HCT116 (cell line): ENCODE results near the gene CDK10. TPM values are rescaled to one million over a fixed set of nuclear protein-coding genes. Genes with fewer than 3 reads are reported as not detected.

Experiments
- ATAC-seq: fragments of 200-7000 bp; cut with Tn5 transposase; 2 replicates; pipeline ENCODE4 v1.9.1; 2020; ENCODE audit warnings: mild to moderate bottlenecking, moderate library complexity
- BruUV-seq: library from RNA; stranded (reverse); fragments of 400-500 nt; replicated peaks from 2 replicates; lab custom pipeline; 2021; lab: Mats Ljungman, UMichigan
- CTCF ChIA-PET: fragments of 300-600 bp; sonication (Branson Sonifier 250); formaldehyde crosslinking; loops from one replicate; lab custom pipeline; 2021; ENCODE audit warnings: antibody characterized with exemption; lab: Charles Lee
- POLR2A ChIA-PET: fragments of 300-600, 350-600 bp; sonication (Branson Sonifier 250); formaldehyde crosslinking; loops from one replicate; lab custom pipeline; 2021; ENCODE audit warnings: antibody characterized with exemption; lab: Charles Lee
- RAD21 ChIA-PET, 2 experiments: fragments of 300-600 bp; sonication (Branson Sonifier 250); formaldehyde crosslinking; loops; one replicate each; lab custom pipeline; 2023; ENCODE audit warnings: low total read pairs in 2 of 2; ENCODE audit not compliant: uncharacterized antibody in 2 of 2, unreplicated experiment in 2 of 2, low non-redundant PET in 1 of 2; lab: Charles Lee
- DNase-seq: peaks from one replicate; pipeline ENCODE4 v3.0.0-alpha.2; 2010; ENCODE audit warnings: low read depth, low spot score
- H2AFZ ChIP-seq: fragments of 200-600 bp; shearing (Covaris generic), sonication (generic); 2 replicates; pipeline ENCODE4 v1.6.1; 2017; ENCODE audit warnings: low read depth, mixed run types, mixed read lengths, antibody characterized with exemption, low read length; ENCODE audit not compliant: poor library complexity, severe bottlenecking
- H3K27ac ChIP-seq: 2 replicates; pipeline ENCODE4 v1.5.1; 2012; ENCODE audit warnings: low read depth, low read length
- H3K27me3 ChIP-seq: fragments of 200-600 bp; sonication (generic); 2 replicates; pipeline ENCODE4 v1.6.1; 2016; ENCODE audit warnings: mixed run types, low read length, mixed read lengths; ENCODE audit not compliant: insufficient read depth
- H3K36me3 ChIP-seq, 2 experiments: fragments of 200-500 bp in 1 of 2; fragments of 200-600 bp in 1 of 2; sonication (Bioruptor generic) in 1 of 2; sonication (generic) in 1 of 2; 2 replicates each; pipeline versions ENCODE4 v1.5.1 to v1.6.1; 2014 to 2016; ENCODE audit warnings: low read length in 2 of 2, inconsistent platforms in 1 of 2, mixed read lengths in 1 of 2, mixed run types in 1 of 2; ENCODE audit not compliant: insufficient read depth in 2 of 2, control insufficient read depth in 1 of 2
- H3K4me1 ChIP-seq, 2 experiments: fragments of 200-600 bp in 1 of 2; sonication (generic) in 1 of 2; 2 replicates each; pipeline versions ENCODE4 v1.5.1 to v1.6.1; 2012 to 2017; ENCODE audit warnings: low read length in 2 of 2, inconsistent platforms in 1 of 2, mild to moderate bottlenecking in 1 of 2, mixed read lengths in 1 of 2, mixed run types in 1 of 2, moderate library complexity in 1 of 2; ENCODE audit not compliant: insufficient read depth in 2 of 2, control insufficient read depth in 1 of 2
- H3K4me2 ChIP-seq: fragments of 200-600 bp; sonication (generic); 2 replicates; pipeline ENCODE4 v1.6.1; 2017; ENCODE audit warnings: mixed run types, low read length, mixed read lengths
- H3K4me3 ChIP-seq, 2 experiments: fragments of 200-600 bp in 1 of 2; sonication (generic) in 1 of 2; replicated peaks in 1 of 2; 2 replicates each; pipeline ENCODE4 v1.5.1; 2011 to 2016; ENCODE audit warnings: low read length in 2 of 2, control low read depth in 1 of 2, low read depth in 1 of 2, mild to moderate bottlenecking in 1 of 2, mixed read lengths in 1 of 2, mixed run types in 1 of 2
- H3K79me2 ChIP-seq: fragments of 200-600 bp; sonication (generic); 2 replicates; pipeline ENCODE4 v1.6.1; 2017; ENCODE audit warnings: mild to moderate bottlenecking, mixed run types, low read length, moderate library complexity, mixed read lengths; ENCODE audit not compliant: insufficient read depth
- H3K9ac ChIP-seq: fragments of 200-600 bp; sonication (generic); 2 replicates; pipeline ENCODE4 v1.6.1; 2016; ENCODE audit warnings: low read length, mixed read lengths
- H3K9me2 ChIP-seq: fragments of 200-600 bp; sonication (generic), shearing (Covaris generic); 2 replicates; pipeline ENCODE4 v1.6.1; 2017; ENCODE audit warnings: mixed run types, mild to moderate bottlenecking, moderate library complexity; ENCODE audit not compliant: insufficient read depth
- H3K9me3 ChIP-seq, 2 experiments: fragments of 200-500 bp in 1 of 2; fragments of 200-600 bp in 1 of 2; sonication (Bioruptor generic) in 1 of 2; sonication (generic) in 1 of 2; 2 replicates each; pipeline ENCODE4 v1.6.1; 2014 to 2017; ENCODE audit warnings: low read length in 2 of 2, mixed read lengths in 2 of 2, inconsistent platforms in 1 of 2, low read depth in 1 of 2, mild to moderate bottlenecking in 1 of 2, mixed run types in 1 of 2, moderate library complexity in 1 of 2; ENCODE audit not compliant: control insufficient read depth in 1 of 2, insufficient read depth in 1 of 2
- H4K20me1 ChIP-seq: fragments of 200-600 bp; sonication (generic), shearing (Covaris generic); 2 replicates; pipeline ENCODE4 v1.6.1; 2017; ENCODE audit warnings: mixed run types, mild to moderate bottlenecking, moderate library complexity; ENCODE audit not compliant: insufficient read depth
- CBX3 ChIP-seq: IDR thresholded peaks from 2 replicates; pipeline ENCODE4 v1.6.1; 2012; ENCODE audit warnings: low read depth
- CTCF ChIP-seq, 3 experiments: fragments of 200-600 bp in 1 of 3; sonication (generic) in 1 of 3; IDR thresholded peaks in 2 of 3; conservative IDR thresholded peaks in 1 of 3; 2 replicates each; pipeline ENCODE4 v1.5.1; 2012 to 2017; ENCODE audit warnings: low read depth in 2 of 3, low read length in 2 of 3, antibody characterized with exemption in 1 of 3, borderline replicate concordance in 1 of 3, control low read depth in 1 of 3, mild to moderate bottlenecking in 1 of 3, mixed read lengths in 1 of 3, mixed run types in 1 of 3, moderate library complexity in 1 of 3; ENCODE audit not compliant: insufficient read depth in 1 of 3
- ELF1 ChIP-seq: IDR thresholded peaks from 2 replicates; pipeline ENCODE4 v1.6.1; 2012; ENCODE audit warnings: low read depth, borderline replicate concordance
- EZH2 ChIP-seq: fragments of 200-600 bp; sonication (generic); IDR thresholded peaks from 2 replicates; pipeline ENCODE4 v1.6.1; 2017; ENCODE audit warnings: antibody characterized with exemption, mixed run types
- EZH2phosphoT487 ChIP-seq: fragments of 200-600 bp; IDR thresholded peaks from 2 replicates; pipeline ENCODE4 v1.6.1; 2018; ENCODE audit warnings: antibody characterized with exemption, borderline replicate concordance
- FOSL1 ChIP-seq: IDR thresholded peaks from 2 replicates; pipeline ENCODE4 v1.6.1; 2012; ENCODE audit warnings: low read depth
- RAD21 ChIP-seq: IDR thresholded peaks from 2 replicates; pipeline ENCODE4 v1.6.1; 2012; ENCODE audit warnings: low read depth, mild to moderate bottlenecking
- REST ChIP-seq: IDR thresholded peaks from 2 replicates; pipeline ENCODE4 v1.6.1; 2012; ENCODE audit warnings: low read depth
- SIN3A ChIP-seq: IDR thresholded peaks from 2 replicates; pipeline ENCODE4 v1.6.1; 2012; ENCODE audit warnings: low read depth
- SP1 ChIP-seq: IDR thresholded peaks from 2 replicates; pipeline ENCODE4 v1.6.1; 2012; ENCODE audit warnings: low read depth
- TCF7L2 ChIP-seq: IDR thresholded peaks from 2 replicates; pipeline ENCODE4 v1.7.0; 2011; ENCODE audit warnings: borderline replicate concordance, inconsistent platforms; ENCODE audit not compliant: insufficient read depth, insufficient read length; ENCODE audit errors: extremely low read depth
- ZFX ChIP-seq: fragments of 450-650 bp; IDR thresholded peaks from 2 replicates; pipeline ENCODE4 v1.6.1; 2017
- ZNF274 ChIP-seq: fragments of 200-500 bp; sonication (Bioruptor generic); IDR thresholded peaks from 2 replicates; pipeline ENCODE4 v1.6.1; 2014; ENCODE audit warnings: mild to moderate bottlenecking, low read depth, low read length, inconsistent platforms
- intact Hi-C: fragments of 100-400 bp; cut with micrococcal nuclease; formaldehyde crosslinking; loops from 2 replicates; pipeline ENCODE4 v1.10.0; 2022
- total RNA-seq: library from RNA; stranded (reverse); gene quantifications from one replicate; pipeline ENCODE4 v1.2.1, GENCODE V29; 2021; ENCODE audit not compliant: unreplicated experiment
- TF ChIP-seq, protein P1 (sequence below): IDR thresholded peaks from 2 replicates; pipeline ENCODE4 v1.6.1; 2012

The CDK10 gene
- total RNA-seq, 1 experiment from 2014 or later = 165 TPM

GRCh38 chr16:89704281-89704680 is 17.8 kb downstream of the CDK10 start:
- ATAC-seq = no peak
- CTCF ChIA-PET = interaction anchor here (0.6 to 1.1 kb wide), 2 partner anchors 12 to 203 kb away, joined by 3 read pairs; no protein-coding TSS in a partner anchor

More at GRCh38 chr16:89704281-89704680, 17.8 kb downstream of the CDK10 start:
- H3K4me3 ChIP-seq = no peak overlapping the region
- BruUV-seq = no TSS peak
- H3K9me2 ChIP-seq = no peaks in the 10 kb centered on the region
- ChIA-PET POLR2A (no interaction called here), RAD21 (no interaction called here)
- H4K20me1 ChIP-seq = peaks cover 3% of the 10 kb centered on the region; the same call in 1 of the 2 replicates
- H3K79me2 ChIP-seq = peaks cover 15% of the 10 kb centered on the region
- H3K27ac ChIP-seq = no peak overlapping the region
- peaks cover 19 to 35% of the 10 kb centered on the region in 2 experiments for H3K4me1 ChIP-seq
- H3K9ac ChIP-seq = no peak overlapping the region
- H2AFZ ChIP-seq = no peak overlapping the region
- intact Hi-C loops = no loop called here
- no peak overlapping the region for H3K4me2 ChIP-seq
- DNase-seq = no peak
- TF ChIP-seq CTCF (IDR thresholded peaks at IDR 0.05 in 2 of 3, conservative IDR thresholded peaks at IDR 0.05 in 1 of 3; ENCODE audit: borderline replicate concordance in 1 of 3, insufficient read depth in 1 of 3, low read depth in 2 of 3, low read length in 2 of 3) = no peak
- no peak for TF ChIP-seq SIN3A
- no peak for TF ChIP-seq ZNF274
- TF ChIP-seq EZH2 = no peak
- TF ChIP-seq TCF7L2 = no peak
- TF ChIP-seq ELF1 = no peak
- TF ChIP-seq SP1 = no peak
- no peak for TF ChIP-seq RAD21
- no peak for TF ChIP-seq ZFX
- TF ChIP-seq FOSL1 = no peak
- TF ChIP-seq CBX3 = no peak
- no peak for TF ChIP-seq EZH2phosphoT487
- TF ChIP-seq, protein P1, sequence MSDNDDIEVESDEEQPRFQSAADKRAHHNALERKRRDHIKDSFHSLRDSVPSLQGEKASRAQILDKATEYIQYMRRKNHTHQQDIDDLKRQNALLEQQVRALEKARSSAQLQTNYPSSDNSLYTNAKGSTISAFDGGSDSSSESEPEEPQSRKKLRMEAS = no peak
- no peak for TF ChIP-seq REST
- TF ChIP-seq, all 23 proteins: peak for 0
- Histone ChIP-seq H3K9me3 (no peaks in the 10 kb centered on the region), H3K27me3 (no peaks in the 10 kb centered on the region), H3K36me3 (peaks cover under 1% of the 10 kb centered on the region in 2 experiments; a peak in 1 of 4 replicates)
